Sigmoid colon (tissue), 7 donors: ENCODE measurements around the gene PEX14. TPM values are rescaled to one million over a fixed set of nuclear protein-coding genes. Genes with fewer than 3 reads are reported as not detected.

Experiments
- DNase-seq: peaks from one replicate; pipeline ENCODE4 v3.0.0-alpha.2; 2019
- H3K27ac ChIP-seq, 4 donors: fragments of 200-600 bp; sonication (generic); one replicate each; pipeline ENCODE4 v1.5.1; 2016 to 2019; ENCODE audit warnings: mild to moderate bottlenecking in 1 of 4
- H3K27me3 ChIP-seq, 3 donors: fragments of 200-600 bp; sonication (generic); one replicate each; pipeline ENCODE4 v1.5.1; 2019; ENCODE audit warnings: mild to moderate bottlenecking in 1 of 3
- H3K36me3 ChIP-seq, 4 donors: fragments of 200-600 bp; sonication (generic); one replicate each; pipeline ENCODE4 v1.5.1; 2016 to 2019
- H3K4me1 ChIP-seq, 4 donors: fragments of 200-600 bp; sonication (generic); one replicate each; pipeline ENCODE4 v1.5.1; 2017 to 2019
- H3K4me3 ChIP-seq, 4 donors: fragments of 200-600 bp; sonication (generic); one replicate each; pipeline ENCODE4 v1.5.1; 2017 to 2019; ENCODE audit warnings: mild to moderate bottlenecking in 2 of 4, moderate library complexity in 1 of 4
- H3K9me3 ChIP-seq, 4 donors: fragments of 200-600 bp in 3 of 4; sonication (generic) in 3 of 4; one replicate each; pipeline versions ENCODE4 v1.5.1 to v1.6.1; 2013 to 2019
- EP300 ChIP-seq, 4 donors: sonication (generic); formaldehyde crosslinking; IDR thresholded peaks; one replicate each; pipeline ENCODE4 v1.6.1; 2017; ENCODE audit warnings: antibody characterized with exemption in 4 of 4
- POLR2A ChIP-seq, 2 donors: fragments of 450-650 bp; IDR thresholded peaks; one replicate each; pipeline ENCODE4 v1.6.1; 2016; ENCODE audit warnings: antibody characterized with exemption in 2 of 2, mild to moderate bottlenecking in 2 of 2, moderate library complexity in 2 of 2
- POLR2AphosphoS5 ChIP-seq, 4 donors: sonication (generic); formaldehyde crosslinking; IDR thresholded peaks; one replicate each; pipeline ENCODE4 v1.6.1; 2017; ENCODE audit warnings: antibody characterized with exemption in 4 of 4
- WGBS, 2 donors: extraction: QIAGEN DNeasy Blood & Tissue Kit; methylation state at CpG; one replicate each; pipeline ENCODE4 v1.1.7; 2013; 5-methylcytosine and 5-hydroxymethylcytosine counted together
- intact Hi-C: fragments of 100-400 bp; cut with DNase I; formaldehyde crosslinking; loops from one replicate; pipeline ENCODE4 v1.15.1; 2023
- polyA plus RNA-seq, 3 donors: library from polyadenylated mRNA; stranded (reverse); fragments of 200-250 nt; gene quantifications; one replicate each; pipeline ENCODE4 v1.2.3, GENCODE V29; 2013
- total RNA-seq, 4 donors: library from RNA; depleted of rRNA; stranded (reverse); fragments of >200 nt; gene quantifications; one replicate each; pipeline ENCODE4 v1.1.0, GENCODE V29; 2016
- TF ChIP-seq, protein P1 (sequence below), 4 experiments: fragments of 450-650 bp in 3 of 4; fragments of 200-600 bp in 1 of 4; IDR thresholded peaks; one replicate each; pipeline ENCODE4 v1.5.1; 2016 to 2019; ENCODE audit warnings: antibody characterized with exemption in 4 of 4, mild to moderate bottlenecking in 3 of 4, moderate library complexity in 2 of 4
- donor health status: healthy with polysubstance abuse.
- donor health status: Bipolar disorder and iron deficiency.
- donor health status: healthy.

PEX14 gene
- total and polyA plus RNA-seq, 7 donors, result 8.3 to 23.3 (median 14.4) TPM

- TF ChIP-seq POLR2A (IDR thresholded peaks at IDR 0.05) (no peak), POLR2AphosphoS5 (IDR thresholded peaks at IDR 0.05) (no peak)
- TF ChIP-seq, protein P1, sequence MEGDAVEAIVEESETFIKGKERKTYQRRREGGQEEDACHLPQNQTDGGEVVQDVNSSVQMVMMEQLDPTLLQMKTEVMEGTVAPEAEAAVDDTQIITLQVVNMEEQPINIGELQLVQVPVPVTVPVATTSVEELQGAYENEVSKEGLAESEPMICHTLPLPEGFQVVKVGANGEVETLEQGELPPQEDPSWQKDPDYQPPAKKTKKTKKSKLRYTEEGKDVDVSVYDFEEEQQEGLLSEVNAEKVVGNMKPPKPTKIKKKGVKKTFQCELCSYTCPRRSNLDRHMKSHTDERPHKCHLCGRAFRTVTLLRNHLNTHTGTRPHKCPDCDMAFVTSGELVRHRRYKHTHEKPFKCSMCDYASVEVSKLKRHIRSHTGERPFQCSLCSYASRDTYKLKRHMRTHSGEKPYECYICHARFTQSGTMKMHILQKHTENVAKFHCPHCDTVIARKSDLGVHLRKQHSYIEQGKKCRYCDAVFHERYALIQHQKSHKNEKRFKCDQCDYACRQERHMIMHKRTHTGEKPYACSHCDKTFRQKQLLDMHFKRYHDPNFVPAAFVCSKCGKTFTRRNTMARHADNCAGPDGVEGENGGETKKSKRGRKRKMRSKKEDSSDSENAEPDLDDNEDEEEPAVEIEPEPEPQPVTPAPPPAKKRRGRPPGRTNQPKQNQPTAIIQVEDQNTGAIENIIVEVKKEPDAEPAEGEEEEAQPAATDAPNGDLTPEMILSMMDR (IDR thresholded peaks at IDR 0.05), result no peak
- Histone ChIP-seq H3K36me3 (peaks cover 0 to 12% (median 2%) of the 10 kb centered on the region in 4 donors), H3K27ac (peak overlapping the region; percentile 50 to 77 (median 64)), H3K4me1 (peaks cover 0 to 31% (median 24%) of the 10 kb centered on the region in 4 donors), H3K9me3 (no peaks in the 10 kb centered on the region), H3K27me3 (no peaks in the 10 kb centered on the region), H3K4me3 (no peak overlapping the region)
- intact Hi-C loops, result loop anchor here (5.0 kb wide), 1 partner anchor 53 kb away; no protein-coding TSS in a partner anchor
- 81 to 91% methylated on average over 4 of the region's 4 CpGs for WGBS, 2 donors
- no peak for DNase-seq
Observed at GRCh38 chr1:10539411-10540043, 64.8 kb downstream of the PEX14 start.

DNA sequence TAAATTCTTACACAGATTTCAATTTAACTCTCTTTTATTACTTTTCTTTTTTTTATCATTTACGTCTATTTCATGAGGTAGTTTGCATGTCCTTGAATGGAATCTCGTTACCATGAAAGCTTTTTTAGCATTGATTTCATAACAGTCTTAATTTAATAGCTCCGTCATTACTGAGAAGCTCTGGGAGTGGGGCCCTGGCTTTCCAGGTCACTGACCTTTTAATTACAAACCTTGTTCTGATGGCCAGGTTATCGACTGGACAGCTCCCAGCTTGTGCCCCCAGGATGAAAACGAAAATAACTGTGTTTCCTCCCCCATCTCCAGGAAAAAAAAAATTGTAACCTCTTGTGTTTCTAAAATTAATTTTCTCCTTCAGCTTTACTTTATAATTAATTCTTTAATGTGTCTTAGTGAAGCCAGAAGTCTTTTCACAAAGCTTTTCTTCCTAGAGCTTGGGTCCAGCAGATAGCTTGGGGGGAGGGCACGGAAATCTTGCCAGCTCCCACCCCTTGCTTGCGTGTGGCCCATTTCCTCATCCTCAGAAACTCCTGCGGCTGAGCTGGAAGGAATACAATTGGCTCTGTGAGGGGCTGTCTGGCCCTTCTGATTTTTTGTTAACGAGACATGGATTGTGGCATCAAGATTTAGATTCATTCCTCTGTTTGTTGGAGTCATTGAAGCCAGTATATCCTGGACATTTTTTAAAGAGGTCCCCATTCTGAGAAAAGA lies 65.7 kb downstream of the PEX14 start:
- H3K27ac ChIP-seq, result peak overlapping the region; percentile 50 to 77 (median 64)
- peak; percentile 73 for DNase-seq
- intact Hi-C loops, result loop anchor here (5.0 kb wide), 1 partner anchor 52 kb away; no protein-coding TSS in a partner anchor
- no peaks in the 10 kb centered on the region for H3K27me3 ChIP-seq
- H3K9me3 ChIP-seq, result no peaks in the 10 kb centered on the region
- TF ChIP-seq POLR2AphosphoS5 (IDR thresholded peaks at IDR 0.05) (peak in 1 of 4 donors; percentile 37), POLR2A (IDR thresholded peaks at IDR 0.05) (no peak)
- H3K36me3 ChIP-seq, result peaks cover 0 to 12% (median 2%) of the 10 kb centered on the region in 4 donors
- no peak overlapping the region for H3K4me3 ChIP-seq
- peaks cover 0 to 31% (median 24%) of the 10 kb centered on the region in 4 donors for H3K4me1 ChIP-seq
- 83 to 88% methylated on average over 9 of the region's 9 CpGs for WGBS, 2 donors

DNA sequence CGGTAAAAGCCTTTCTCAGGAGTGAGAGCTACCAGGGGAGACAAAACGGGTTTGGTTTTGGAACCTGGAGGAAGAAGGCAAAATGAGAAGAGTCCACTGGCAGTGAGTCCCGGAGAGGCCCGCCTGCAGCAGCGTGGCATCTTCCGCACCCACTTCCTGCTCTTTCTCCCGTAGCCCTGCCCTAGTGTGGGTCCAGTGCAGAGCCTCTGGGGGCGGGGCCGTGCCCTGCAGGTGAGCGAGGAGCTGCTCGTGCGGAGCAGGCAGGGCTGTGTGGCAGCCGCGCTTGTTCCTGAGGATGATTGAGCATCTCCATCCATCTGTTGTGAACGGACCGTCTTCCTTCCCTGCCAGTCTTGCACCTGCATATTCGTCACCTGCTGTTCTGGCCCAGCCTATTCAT lies 66.5 kb downstream of the PEX14 start:
- Histone ChIP-seq H3K4me3 (no peak overlapping the region), H3K36me3 (peaks cover 0 to 8% (median under 1%) of the 10 kb centered on the region in 4 donors), H3K4me1 (peaks cover 0 to 31% (median 24%) of the 10 kb centered on the region in 4 donors), H3K27ac (peak overlapping the region in 2 of 4 donors; percentile 66 to 77), H3K9me3 (no peaks in the 10 kb centered on the region), H3K27me3 (no peaks in the 10 kb centered on the region)
- 90 to 95% methylated on average over 17 of the region's 17 CpGs for WGBS, 2 donors
- DNase-seq, result no peak
- TF ChIP-seq, protein P1 (IDR thresholded peaks at IDR 0.05), result no peak
- no peak for TF ChIP-seq POLR2A (IDR thresholded peaks at IDR 0.05)
- no peak for TF ChIP-seq POLR2AphosphoS5 (IDR thresholded peaks at IDR 0.05)
- no peak for TF ChIP-seq EP300 (IDR thresholded peaks at IDR 0.05)
- intact Hi-C loops, result loop anchor here (5.0 kb wide), 1 partner anchor 51 kb away; no protein-coding TSS in a partner anchor

- intact Hi-C loops, result loop anchor here (5.0 kb wide), 1 partner anchor 48 kb away; no protein-coding TSS in a partner anchor
- H3K4me3 ChIP-seq, result no peak overlapping the region
- peaks cover 0 to 23% (median 18%) of the 10 kb centered on the region in 4 donors for H3K4me1 ChIP-seq
- TF ChIP-seq POLR2AphosphoS5 (IDR thresholded peaks at IDR 0.05) (no peak), POLR2A (IDR thresholded peaks at IDR 0.05) (no peak), EP300 (IDR thresholded peaks at IDR 0.05) (no peak)
- TF ChIP-seq, protein P1 (IDR thresholded peaks at IDR 0.05), result no peak
- no peak for DNase-seq
- 31 to 44% methylated on average over 2 of the region's 2 CpGs for WGBS, 2 donors
- H3K27ac ChIP-seq, result no peak overlapping the region
- H3K27me3 ChIP-seq, result no peaks in the 10 kb centered on the region
- no peaks in the 10 kb centered on the region for H3K9me3 ChIP-seq
- H3K36me3 ChIP-seq, result no peaks in the 10 kb centered on the region
Observed at GRCh38 chr1:10544239-10544638, 69.5 kb downstream of the PEX14 start.

GRCh38 chr1:10546896-10547295 lies 72.1 kb downstream of the PEX14 start:
- Histone ChIP-seq H3K9me3 (no peaks in the 10 kb centered on the region), H3K27ac (no peak overlapping the region), H3K36me3 (no peaks in the 10 kb centered on the region), H3K27me3 (no peaks in the 10 kb centered on the region), H3K4me1 (no peaks in the 10 kb centered on the region), H3K4me3 (no peak overlapping the region)
- intact Hi-C loops, result no loop called here
- no peak for DNase-seq
- WGBS, 2 donors, result 65 to 71% methylated on average over 1 of the region's 1 CpG
- TF ChIP-seq, protein P1 (IDR thresholded peaks at IDR 0.05), result no peak
- TF ChIP-seq POLR2A (IDR thresholded peaks at IDR 0.05) (no peak), POLR2AphosphoS5 (IDR thresholded peaks at IDR 0.05) (no peak), EP300 (IDR thresholded peaks at IDR 0.05) (no peak)
